Karpas-422 (cell line): Measurements from ENCODE around the gene RNU6-1. TPM values are rescaled to one million over a fixed set of nuclear protein-coding genes. Genes with fewer than 3 reads are reported as not detected.

Source experiments
- small RNA-seq: library from RNA; depleted of rRNA; stranded (forward); fragments of <200 nt; gene quantifications from one replicate; pipeline ENCODE3, GENCODE V24; 2014
- total RNA-seq: library from RNA; depleted of rRNA; stranded (reverse); fragments of >200 nt; shearing (Covaris generic); gene quantifications from 2 replicates; pipeline ENCODE4 v1.2.3, GENCODE V29; 2014; ENCODE audit warnings: low replicate concordance; rRNA removed

RNU6-1 gene
- total RNA-seq, 1 experiment from 2014 or later, result not detected

Small RNAs within 50 kb of the gene (small RNA-seq; reads per million reads assigned to genes)
- gene RNU6-1, result 0.24 reads per million

Other genes starting within 250 kb of the RNU6-1 start
- gene SKOR1, start 14.5 kb downstream of the RNU6-1 start, total RNA-seq, result 0.43 and 0.45 TPM in 2 replicates
- 33.2 and 106 TPM in 2 replicates for gene PIAS1, start 214.3 kb upstream of the RNU6-1 start, total RNA-seq